HCT116 (cell line): ENCODE results near the gene VSTM1. TPM values are rescaled to one million over a fixed set of nuclear protein-coding genes. Genes with fewer than 3 reads are reported as not detected.

Experiments used
- ATAC-seq: fragments of 200-7000 bp; cut with Tn5 transposase; 2 replicates; pipeline ENCODE4 v1.9.1; 2020; ENCODE audit warnings: mild to moderate bottlenecking, moderate library complexity
- BruUV-seq: library from RNA; stranded (reverse); fragments of 400-500 nt; replicated peaks from 2 replicates; lab custom pipeline; 2021; lab: Mats Ljungman, UMichigan
- CTCF ChIA-PET: fragments of 300-600 bp; sonication (Branson Sonifier 250); formaldehyde crosslinking; loops from one replicate; lab custom pipeline; 2021; ENCODE audit warnings: antibody characterized with exemption; lab: Charles Lee
- POLR2A ChIA-PET: fragments of 300-600, 350-600 bp; sonication (Branson Sonifier 250); formaldehyde crosslinking; loops from one replicate; lab custom pipeline; 2021; ENCODE audit warnings: antibody characterized with exemption; lab: Charles Lee
- RAD21 ChIA-PET, 2 experiments: fragments of 300-600 bp; sonication (Branson Sonifier 250); formaldehyde crosslinking; loops; one replicate each; lab custom pipeline; 2023; ENCODE audit warnings: low total read pairs in 2 of 2; ENCODE audit not compliant: uncharacterized antibody in 2 of 2, unreplicated experiment in 2 of 2, low non-redundant PET in 1 of 2; lab: Charles Lee
- DNase-seq: peaks from one replicate; pipeline ENCODE4 v3.0.0-alpha.2; 2010; ENCODE audit warnings: low read depth, low spot score
- H2AFZ ChIP-seq: fragments of 200-600 bp; shearing (Covaris generic), sonication (generic); 2 replicates; pipeline ENCODE4 v1.6.1; 2017; ENCODE audit warnings: low read depth, mixed run types, mixed read lengths, antibody characterized with exemption, low read length; ENCODE audit not compliant: poor library complexity, severe bottlenecking
- H3K27ac ChIP-seq: 2 replicates; pipeline ENCODE4 v1.5.1; 2012; ENCODE audit warnings: low read depth, low read length
- H3K27me3 ChIP-seq: fragments of 200-600 bp; sonication (generic); 2 replicates; pipeline ENCODE4 v1.6.1; 2016; ENCODE audit warnings: mixed run types, low read length, mixed read lengths; ENCODE audit not compliant: insufficient read depth
- H3K36me3 ChIP-seq, 2 experiments: fragments of 200-500 bp in 1 of 2; fragments of 200-600 bp in 1 of 2; sonication (Bioruptor generic) in 1 of 2; sonication (generic) in 1 of 2; 2 replicates each; pipeline versions ENCODE4 v1.5.1 to v1.6.1; 2014 to 2016; ENCODE audit warnings: low read length in 2 of 2, inconsistent platforms in 1 of 2, mixed read lengths in 1 of 2, mixed run types in 1 of 2; ENCODE audit not compliant: insufficient read depth in 2 of 2, control insufficient read depth in 1 of 2
- H3K4me1 ChIP-seq, 2 experiments: fragments of 200-600 bp in 1 of 2; sonication (generic) in 1 of 2; 2 replicates each; pipeline versions ENCODE4 v1.5.1 to v1.6.1; 2012 to 2017; ENCODE audit warnings: low read length in 2 of 2, inconsistent platforms in 1 of 2, mild to moderate bottlenecking in 1 of 2, mixed read lengths in 1 of 2, mixed run types in 1 of 2, moderate library complexity in 1 of 2; ENCODE audit not compliant: insufficient read depth in 2 of 2, control insufficient read depth in 1 of 2
- H3K4me2 ChIP-seq: fragments of 200-600 bp; sonication (generic); 2 replicates; pipeline ENCODE4 v1.6.1; 2017; ENCODE audit warnings: mixed run types, low read length, mixed read lengths
- H3K4me3 ChIP-seq, 2 experiments: fragments of 200-600 bp in 1 of 2; sonication (generic) in 1 of 2; replicated peaks in 1 of 2; 2 replicates each; pipeline ENCODE4 v1.5.1; 2011 to 2016; ENCODE audit warnings: low read length in 2 of 2, control low read depth in 1 of 2, low read depth in 1 of 2, mild to moderate bottlenecking in 1 of 2, mixed read lengths in 1 of 2, mixed run types in 1 of 2
- H3K79me2 ChIP-seq: fragments of 200-600 bp; sonication (generic); 2 replicates; pipeline ENCODE4 v1.6.1; 2017; ENCODE audit warnings: mild to moderate bottlenecking, mixed run types, low read length, moderate library complexity, mixed read lengths; ENCODE audit not compliant: insufficient read depth
- H3K9ac ChIP-seq: fragments of 200-600 bp; sonication (generic); 2 replicates; pipeline ENCODE4 v1.6.1; 2016; ENCODE audit warnings: low read length, mixed read lengths
- H3K9me2 ChIP-seq: fragments of 200-600 bp; sonication (generic), shearing (Covaris generic); 2 replicates; pipeline ENCODE4 v1.6.1; 2017; ENCODE audit warnings: mixed run types, mild to moderate bottlenecking, moderate library complexity; ENCODE audit not compliant: insufficient read depth
- H3K9me3 ChIP-seq, 2 experiments: fragments of 200-500 bp in 1 of 2; fragments of 200-600 bp in 1 of 2; sonication (Bioruptor generic) in 1 of 2; sonication (generic) in 1 of 2; 2 replicates each; pipeline ENCODE4 v1.6.1; 2014 to 2017; ENCODE audit warnings: low read length in 2 of 2, mixed read lengths in 2 of 2, inconsistent platforms in 1 of 2, low read depth in 1 of 2, mild to moderate bottlenecking in 1 of 2, mixed run types in 1 of 2, moderate library complexity in 1 of 2; ENCODE audit not compliant: control insufficient read depth in 1 of 2, insufficient read depth in 1 of 2
- H4K20me1 ChIP-seq: fragments of 200-600 bp; sonication (generic), shearing (Covaris generic); 2 replicates; pipeline ENCODE4 v1.6.1; 2017; ENCODE audit warnings: mixed run types, mild to moderate bottlenecking, moderate library complexity; ENCODE audit not compliant: insufficient read depth
- CBX3 ChIP-seq: IDR thresholded peaks from 2 replicates; pipeline ENCODE4 v1.6.1; 2012; ENCODE audit warnings: low read depth
- CEBPB ChIP-seq: IDR thresholded peaks from 2 replicates; pipeline ENCODE4 v1.6.1; 2012; ENCODE audit warnings: low read depth
- EZH2phosphoT487 ChIP-seq: fragments of 200-600 bp; IDR thresholded peaks from 2 replicates; pipeline ENCODE4 v1.6.1; 2018; ENCODE audit warnings: antibody characterized with exemption, borderline replicate concordance
- POLR2A ChIP-seq: IDR thresholded peaks from 2 replicates; pipeline ENCODE4 v1.7.0; 2011; ENCODE audit warnings: borderline replicate concordance; ENCODE audit not compliant: insufficient read depth, insufficient read length; ENCODE audit errors: extremely low read depth
- POLR2AphosphoS5 ChIP-seq: IDR thresholded peaks from 2 replicates; pipeline ENCODE4 v1.6.1; 2011; ENCODE audit warnings: mild to moderate bottlenecking, low read depth, low read length, moderate library complexity
- RAD21 ChIP-seq: IDR thresholded peaks from 2 replicates; pipeline ENCODE4 v1.6.1; 2012; ENCODE audit warnings: low read depth, mild to moderate bottlenecking
- SIN3A ChIP-seq: IDR thresholded peaks from 2 replicates; pipeline ENCODE4 v1.6.1; 2012; ENCODE audit warnings: low read depth
- SP1 ChIP-seq: IDR thresholded peaks from 2 replicates; pipeline ENCODE4 v1.6.1; 2012; ENCODE audit warnings: low read depth
- SRF ChIP-seq: IDR thresholded peaks from 2 replicates; pipeline ENCODE4 v1.6.1; 2012; ENCODE audit warnings: low read depth
- YY1 ChIP-seq: IDR thresholded peaks from 2 replicates; pipeline ENCODE4 v1.6.1; 2011; ENCODE audit warnings: low read length, low read depth, moderate library complexity, mild to moderate bottlenecking; ENCODE audit not compliant: insufficient replicate concordance; ENCODE audit errors: extremely low read depth
- ZFX ChIP-seq: fragments of 450-650 bp; IDR thresholded peaks from 2 replicates; pipeline ENCODE4 v1.6.1; 2017
- intact Hi-C: fragments of 100-400 bp; cut with micrococcal nuclease; formaldehyde crosslinking; loops from 2 replicates; pipeline ENCODE4 v1.10.0; 2022
- total RNA-seq: library from RNA; stranded (reverse); gene quantifications from one replicate; pipeline ENCODE4 v1.2.1, GENCODE V29; 2021; ENCODE audit not compliant: unreplicated experiment
- TF ChIP-seq, protein P1 (sequence below), 3 experiments: fragments of 200-600 bp in 1 of 3; sonication (generic) in 1 of 3; IDR thresholded peaks in 2 of 3; conservative IDR thresholded peaks in 1 of 3; 2 replicates each; pipeline ENCODE4 v1.5.1; 2012 to 2017; ENCODE audit warnings: low read depth in 2 of 3, low read length in 2 of 3, antibody characterized with exemption in 1 of 3, borderline replicate concordance in 1 of 3, control low read depth in 1 of 3, mild to moderate bottlenecking in 1 of 3, mixed read lengths in 1 of 3, mixed run types in 1 of 3, moderate library complexity in 1 of 3; ENCODE audit not compliant: insufficient read depth in 1 of 3
- TF ChIP-seq, protein P2 (sequence below): IDR thresholded peaks from 2 replicates; pipeline ENCODE4 v1.6.1; 2012

The VSTM1 gene
- total RNA-seq, 1 experiment from 2014 or later, result not detected

DNA sequence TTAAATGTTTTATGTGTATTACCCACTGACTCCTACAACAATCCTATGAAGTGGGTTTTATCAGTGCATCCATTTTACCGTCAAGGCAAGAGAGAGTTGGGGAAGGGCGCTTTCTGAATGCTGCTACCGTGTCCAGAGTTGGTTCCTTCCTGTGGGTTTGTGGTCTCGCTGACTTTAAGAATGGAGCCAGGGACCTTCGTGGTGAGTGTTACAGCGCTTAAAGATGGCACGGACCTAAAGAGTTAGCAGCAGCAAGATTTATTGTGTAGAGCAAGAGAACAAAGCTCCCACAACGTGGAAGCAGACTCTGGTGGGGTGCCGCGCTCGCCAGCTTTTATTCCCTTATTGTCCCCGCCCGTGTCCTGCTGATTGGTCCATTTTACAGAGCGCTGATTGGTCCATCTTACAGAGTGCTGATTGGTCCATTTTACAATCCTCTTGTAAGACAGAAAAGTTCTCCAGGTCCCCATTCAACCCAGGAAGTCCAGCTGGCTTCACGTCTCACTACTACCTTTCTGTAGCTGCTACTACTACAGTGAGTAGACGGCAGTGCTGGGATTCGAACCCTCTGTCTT lies 30.8 kb upstream of the VSTM1 start:
- no peaks in the 10 kb centered on the region for H3K36me3 ChIP-seq
- no peak for DNase-seq
- H3K4me2 ChIP-seq, result no peak overlapping the region
- H3K27ac ChIP-seq, result no peak overlapping the region
- ChIA-PET CTCF (no interaction called here), POLR2A (no interaction called here), RAD21 (no interaction called here)
- TF ChIP-seq POLR2A (no peak), YY1 (no peak), SP1 (no peak), ZFX (no peak), RAD21 (no peak), CBX3 (no peak), POLR2AphosphoS5 (no peak), SRF (no peak), EZH2phosphoT487 (no peak), SIN3A (no peak), CEBPB (no peak)
- TF ChIP-seq, protein P1, sequence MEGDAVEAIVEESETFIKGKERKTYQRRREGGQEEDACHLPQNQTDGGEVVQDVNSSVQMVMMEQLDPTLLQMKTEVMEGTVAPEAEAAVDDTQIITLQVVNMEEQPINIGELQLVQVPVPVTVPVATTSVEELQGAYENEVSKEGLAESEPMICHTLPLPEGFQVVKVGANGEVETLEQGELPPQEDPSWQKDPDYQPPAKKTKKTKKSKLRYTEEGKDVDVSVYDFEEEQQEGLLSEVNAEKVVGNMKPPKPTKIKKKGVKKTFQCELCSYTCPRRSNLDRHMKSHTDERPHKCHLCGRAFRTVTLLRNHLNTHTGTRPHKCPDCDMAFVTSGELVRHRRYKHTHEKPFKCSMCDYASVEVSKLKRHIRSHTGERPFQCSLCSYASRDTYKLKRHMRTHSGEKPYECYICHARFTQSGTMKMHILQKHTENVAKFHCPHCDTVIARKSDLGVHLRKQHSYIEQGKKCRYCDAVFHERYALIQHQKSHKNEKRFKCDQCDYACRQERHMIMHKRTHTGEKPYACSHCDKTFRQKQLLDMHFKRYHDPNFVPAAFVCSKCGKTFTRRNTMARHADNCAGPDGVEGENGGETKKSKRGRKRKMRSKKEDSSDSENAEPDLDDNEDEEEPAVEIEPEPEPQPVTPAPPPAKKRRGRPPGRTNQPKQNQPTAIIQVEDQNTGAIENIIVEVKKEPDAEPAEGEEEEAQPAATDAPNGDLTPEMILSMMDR (IDR thresholded peaks at IDR 0.05 in 2 of 3, conservative IDR thresholded peaks at IDR 0.05 in 1 of 3; ENCODE audit: borderline replicate concordance in 1 of 3, insufficient read depth in 1 of 3, low read depth in 2 of 3, low read length in 2 of 3), result no peak
- TF ChIP-seq, protein P2, sequence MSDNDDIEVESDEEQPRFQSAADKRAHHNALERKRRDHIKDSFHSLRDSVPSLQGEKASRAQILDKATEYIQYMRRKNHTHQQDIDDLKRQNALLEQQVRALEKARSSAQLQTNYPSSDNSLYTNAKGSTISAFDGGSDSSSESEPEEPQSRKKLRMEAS, result no peak
- no peaks in the 10 kb centered on the region for H3K9me3 ChIP-seq
- no peak overlapping the region for H3K9ac ChIP-seq
- no peaks in the 10 kb centered on the region for H3K79me2 ChIP-seq
- H3K27me3 ChIP-seq, result no peaks in the 10 kb centered on the region
- BruUV-seq, result no TSS peak
- no peak for ATAC-seq
- no peak overlapping the region for H2AFZ ChIP-seq
- intact Hi-C loops, result loop anchor here (10.0 kb wide), 1 partner anchor 290 kb away; no protein-coding TSS in a partner anchor
- no peaks in the 10 kb centered on the region for H4K20me1 ChIP-seq
- H3K4me1 ChIP-seq, result peaks cover 7 to 20% of the 10 kb centered on the region in 2 experiments; a peak in 3 of 4 replicates
- H3K9me2 ChIP-seq, result no peaks in the 10 kb centered on the region
- H3K4me3 ChIP-seq, result no peak overlapping the region
